ENCODE results near the gene DZIP1.

DZIP1 gene

DNA sequence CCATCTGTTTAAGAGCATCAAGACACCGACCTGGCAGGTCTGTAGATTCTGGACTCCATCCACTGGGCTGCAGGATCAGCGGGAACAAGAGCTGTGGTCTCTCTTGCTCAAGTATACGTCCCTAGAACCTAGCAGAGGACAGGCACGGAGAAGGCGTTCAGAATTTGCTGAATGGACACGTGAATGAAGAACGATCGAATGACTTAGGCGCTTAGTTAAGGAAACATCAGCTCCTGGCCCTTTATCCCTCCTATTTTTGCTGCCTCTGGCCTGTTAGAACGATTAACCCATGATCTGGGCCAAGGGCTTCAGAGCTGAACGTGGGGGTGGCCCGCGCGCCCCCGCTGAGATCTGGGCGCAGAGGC, 953 bp downstream of the DZIP1 start:
- peak; percentile 68 for DNase-seq

DNA sequence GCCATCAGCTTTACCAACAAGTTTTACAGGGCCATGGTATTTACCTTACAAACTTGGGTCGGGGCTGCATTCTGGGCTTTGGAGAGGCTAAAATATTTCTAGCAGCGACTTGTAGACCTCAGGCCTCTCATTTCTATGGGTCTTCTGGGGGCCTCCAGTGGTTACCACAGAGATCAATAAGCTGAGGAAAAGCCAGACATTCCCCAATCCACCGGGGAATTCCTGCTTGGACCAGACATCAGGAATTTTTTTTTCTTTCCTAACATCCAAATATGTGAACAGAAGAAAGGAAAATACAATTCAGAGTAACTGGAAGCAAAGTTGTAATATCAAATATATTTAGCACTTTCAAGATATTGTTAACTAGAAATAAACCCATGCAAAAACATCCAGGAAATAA, 1.5 kb downstream of the DZIP1 start:
- no peak for DNase-seq

DNA sequence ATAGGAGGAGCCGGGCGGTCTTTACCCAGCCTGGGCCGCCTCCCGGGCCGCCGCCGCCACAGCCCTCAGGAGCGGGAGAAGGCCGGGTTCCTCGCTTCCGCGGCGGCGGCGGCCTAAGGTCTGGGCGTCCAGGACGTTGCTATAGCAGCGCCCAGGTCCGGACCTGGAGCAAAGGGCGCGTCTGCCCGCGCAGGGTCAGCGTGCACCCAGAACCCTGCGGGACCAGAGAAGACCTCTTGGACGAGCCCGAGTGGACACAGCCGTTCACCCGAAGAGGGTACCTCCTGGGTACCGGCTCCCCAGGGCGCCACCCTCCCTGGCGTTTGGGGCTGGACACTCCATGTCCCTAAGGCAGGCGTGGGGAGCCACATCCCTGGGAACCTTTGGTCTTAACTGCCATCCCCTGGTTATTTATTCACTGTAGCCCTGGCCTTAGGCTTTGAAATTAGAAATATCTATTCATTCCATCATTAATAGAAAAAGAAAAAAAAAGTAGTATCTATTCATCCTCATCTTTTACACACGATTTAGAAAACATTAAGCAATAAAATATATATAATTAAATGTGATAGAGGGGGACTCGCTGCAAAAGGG, 2.4 kb downstream of the DZIP1 start:
- peak; percentile 86 for DNase-seq

DNA sequence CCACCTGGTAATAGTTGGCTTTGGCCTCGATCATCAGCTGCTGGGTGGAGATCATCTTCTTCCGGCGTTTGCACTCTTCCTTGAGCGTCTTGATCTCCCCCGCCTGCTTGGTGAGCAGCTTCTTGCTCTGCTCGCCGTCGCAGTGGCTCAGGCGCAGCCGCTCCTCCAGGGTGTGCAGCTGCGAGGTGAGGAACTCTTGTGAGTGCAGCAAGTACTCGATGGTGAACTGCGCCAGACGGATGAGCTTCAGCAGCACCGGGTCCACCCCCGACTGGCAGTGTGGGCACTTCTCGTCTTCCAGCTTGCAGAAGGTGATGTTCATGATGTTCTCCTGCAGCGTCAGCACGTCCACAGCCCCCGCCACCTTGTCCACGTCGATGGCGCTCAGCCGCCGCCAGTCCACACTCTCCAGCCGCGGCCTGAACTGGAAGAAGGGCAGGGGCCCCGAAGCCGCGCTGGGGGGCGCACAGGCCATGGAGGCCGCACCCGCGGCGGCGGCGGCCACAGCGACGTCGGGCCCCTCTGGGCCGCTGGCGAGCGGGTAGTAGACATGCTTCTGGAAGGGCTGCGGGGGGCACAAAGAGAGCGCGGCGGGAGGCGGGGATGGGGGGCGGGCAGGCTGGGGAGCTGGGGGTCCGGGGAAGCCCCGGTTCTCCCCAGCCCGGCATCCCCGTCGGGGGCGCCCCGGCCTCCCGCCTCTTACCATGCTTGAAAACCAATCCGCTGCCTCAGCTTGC, 3.0 kb downstream of the DZIP1 start:
- peak; percentile 67 for DNase-seq

DNA sequence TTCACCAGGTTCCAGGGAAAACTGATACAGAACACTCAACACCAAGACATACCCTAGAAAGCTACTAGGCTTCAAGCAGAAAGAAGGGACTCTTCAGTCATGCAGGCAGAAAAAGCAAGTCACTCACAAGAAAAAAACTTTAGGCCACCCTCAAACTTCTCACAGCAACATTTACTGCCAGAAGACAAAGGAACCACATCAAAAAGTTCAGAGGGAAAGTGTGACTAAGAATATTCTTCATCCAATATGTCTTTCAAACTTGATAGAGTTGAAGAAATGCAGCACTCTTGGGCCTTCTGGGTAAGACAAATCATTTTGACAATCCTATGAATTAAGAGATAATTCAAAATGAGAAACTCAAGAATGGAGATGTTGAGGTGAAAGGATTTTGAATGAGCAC, 7.7 kb downstream of the DZIP1 start:
- no peak for DNase-seq

DNA sequence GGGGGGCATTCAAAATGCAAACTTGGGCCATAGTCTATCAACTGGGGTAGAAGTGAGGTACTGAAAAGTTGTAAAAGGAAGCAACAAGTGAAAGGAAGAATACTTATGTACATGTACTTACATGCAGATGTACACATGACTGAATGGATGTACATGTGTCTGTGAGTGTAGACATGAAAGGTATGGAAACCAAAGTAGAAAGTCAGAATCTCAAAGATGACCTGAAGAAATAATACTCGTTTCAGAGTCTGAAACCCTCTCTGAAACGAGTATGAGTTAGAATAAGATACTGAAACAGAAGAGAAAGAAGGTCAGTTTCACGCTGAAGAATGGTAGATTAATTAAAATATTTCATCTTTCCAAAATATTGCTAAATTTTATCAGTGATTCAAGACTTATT, 13.9 kb downstream of the DZIP1 start:
- DNase-seq = no peak

DNA sequence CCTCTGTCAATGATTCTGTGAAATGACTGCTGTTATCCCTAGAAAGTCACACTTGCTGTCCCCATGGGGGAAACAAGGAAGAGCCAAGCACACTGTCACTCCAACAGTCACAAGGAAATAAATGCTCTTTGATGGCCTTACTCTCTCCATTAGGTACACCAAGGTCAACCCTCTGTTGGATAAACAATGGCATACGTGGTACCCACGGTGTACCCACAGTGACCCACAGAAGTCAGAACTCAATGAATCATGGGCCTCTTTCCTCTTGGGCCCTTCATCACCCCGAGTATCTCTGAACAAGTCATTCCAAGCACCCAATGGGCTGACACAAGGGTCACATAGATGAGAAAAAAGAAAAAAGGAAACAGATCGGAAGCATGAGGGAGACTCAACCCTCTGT, 15.4 kb downstream of the DZIP1 start:
- no peak for DNase-seq

DNA sequence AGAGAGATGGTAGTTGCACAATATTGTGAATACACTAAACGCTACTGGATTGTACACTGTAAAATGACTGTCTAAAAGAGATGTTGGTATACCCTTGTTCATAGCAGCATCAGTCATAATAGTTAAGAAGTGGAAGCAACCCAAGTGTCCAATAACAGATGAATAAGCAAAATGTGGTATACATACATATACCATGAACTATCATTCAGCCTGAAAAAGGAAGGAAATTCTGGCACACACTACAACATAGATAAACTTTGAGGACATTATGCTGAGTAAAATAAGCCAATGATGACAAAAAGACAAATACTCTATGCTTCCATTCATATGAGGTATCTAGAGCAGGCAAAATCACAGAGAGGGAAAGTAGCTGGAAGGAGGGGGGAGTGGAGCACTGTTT, 16.0 kb downstream of the DZIP1 start:
- DNase-seq = no peak

DNA sequence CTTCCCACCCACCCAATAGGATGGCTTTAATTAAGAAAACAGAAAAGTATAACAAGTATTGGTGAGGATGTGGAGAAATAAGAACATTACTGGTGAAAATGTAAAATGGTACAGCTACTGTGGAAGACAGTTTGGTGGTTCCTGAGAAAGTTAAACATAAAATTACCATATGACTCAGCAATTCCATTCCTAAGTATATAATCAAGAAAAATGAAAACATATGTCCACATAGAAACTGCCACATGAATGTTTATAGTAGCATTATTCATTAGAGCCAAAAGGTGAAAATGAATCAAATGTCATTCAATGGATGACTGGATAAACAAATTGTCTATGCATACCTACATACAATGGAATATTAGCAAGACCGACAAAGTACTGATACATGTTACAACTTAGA, 16.9 kb downstream of the DZIP1 start:
- DNase-seq = no peak

DNA sequence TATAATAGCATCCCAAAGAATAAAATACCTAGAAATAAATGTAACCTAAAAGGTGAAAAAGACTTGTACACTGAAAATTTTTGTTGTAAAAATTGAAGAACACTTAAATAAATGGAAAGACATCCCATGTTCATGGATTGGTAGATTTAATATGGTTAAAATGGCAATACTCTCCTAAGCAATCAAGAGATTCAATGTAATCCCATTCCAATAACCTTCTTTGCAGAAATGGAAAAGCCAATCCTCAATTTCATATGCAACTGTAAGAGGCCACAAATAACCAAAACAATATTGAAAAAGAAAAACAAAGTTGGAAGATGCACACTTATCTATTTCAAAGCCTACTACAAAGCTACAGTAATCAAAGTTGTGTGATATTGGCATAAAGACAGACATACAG, 17.7 kb downstream of the DZIP1 start:
- DNase-seq = no peak

DNA sequence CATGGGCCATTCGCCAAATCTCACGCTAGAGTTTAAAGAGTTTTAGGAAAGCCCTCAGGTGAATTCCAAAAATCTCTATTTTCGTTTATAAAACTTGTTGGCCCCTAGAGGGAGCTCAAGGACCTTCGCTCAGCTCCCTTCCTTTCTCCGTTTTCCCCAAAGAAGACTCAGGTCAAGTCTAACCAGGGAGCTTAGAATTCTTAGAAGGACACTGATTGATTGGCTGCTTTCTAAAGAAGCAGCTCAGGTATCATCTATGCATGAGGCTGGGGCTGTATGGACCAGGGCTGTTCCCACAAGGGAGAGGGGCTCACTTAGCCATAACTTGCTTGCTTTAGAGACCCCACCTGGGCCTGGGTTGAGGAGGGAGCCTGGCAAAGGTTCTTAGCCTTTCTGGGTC, 20.5 kb downstream of the DZIP1 start:
- no peak for DNase-seq

DNA sequence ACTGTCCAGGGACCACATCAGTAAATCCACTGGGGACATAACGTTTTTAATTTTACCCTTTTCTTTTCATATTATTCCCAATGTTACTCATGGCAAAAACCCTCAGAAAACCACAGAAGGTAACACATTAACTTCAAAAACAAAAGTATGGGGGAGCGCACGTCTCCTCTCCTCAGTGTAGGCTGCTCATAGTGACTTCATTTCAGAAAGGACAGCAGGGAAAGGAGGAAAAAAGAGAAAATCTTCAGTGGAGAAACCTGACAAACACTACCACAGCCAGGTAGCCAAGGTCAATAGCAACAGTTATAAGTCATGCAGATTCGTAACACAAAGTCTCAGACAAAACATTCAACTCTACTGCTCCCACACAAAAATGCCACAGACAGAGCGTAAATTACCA, 21.4 kb downstream of the DZIP1 start:
- DNase-seq = no peak

DNA sequence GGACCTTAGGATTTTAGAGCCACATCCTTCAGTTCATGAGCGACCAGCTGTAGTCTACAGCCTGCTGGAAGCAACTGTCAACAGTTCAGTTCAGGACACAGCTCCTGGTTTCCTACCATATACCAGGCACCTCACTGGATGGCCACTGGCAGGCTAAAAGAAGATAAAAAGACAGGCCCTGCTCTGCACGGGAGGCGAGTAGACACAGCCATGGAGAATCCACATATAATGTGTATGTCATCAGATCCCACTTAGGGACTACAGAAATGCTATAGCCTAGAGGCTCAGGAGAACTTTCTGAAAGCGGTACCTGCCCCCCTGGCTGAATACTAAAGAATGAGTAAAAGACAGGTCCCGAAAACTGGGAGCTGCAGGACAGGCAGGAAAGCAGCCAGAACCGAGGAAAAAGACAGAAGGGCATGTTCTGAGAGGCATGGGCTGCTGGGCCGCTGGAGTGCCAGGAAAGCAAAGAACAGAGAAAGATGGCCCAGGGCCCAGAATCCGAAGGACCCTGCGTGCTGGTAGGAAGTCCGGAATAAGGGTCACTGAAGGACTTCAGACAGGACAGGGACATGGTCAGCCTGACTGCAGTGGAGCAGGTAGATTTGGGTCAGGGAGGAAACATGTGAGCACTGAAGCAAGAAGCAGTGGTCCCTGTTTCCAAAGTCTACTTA, 23.5 kb downstream of the DZIP1 start:
- no peak for DNase-seq

DNA sequence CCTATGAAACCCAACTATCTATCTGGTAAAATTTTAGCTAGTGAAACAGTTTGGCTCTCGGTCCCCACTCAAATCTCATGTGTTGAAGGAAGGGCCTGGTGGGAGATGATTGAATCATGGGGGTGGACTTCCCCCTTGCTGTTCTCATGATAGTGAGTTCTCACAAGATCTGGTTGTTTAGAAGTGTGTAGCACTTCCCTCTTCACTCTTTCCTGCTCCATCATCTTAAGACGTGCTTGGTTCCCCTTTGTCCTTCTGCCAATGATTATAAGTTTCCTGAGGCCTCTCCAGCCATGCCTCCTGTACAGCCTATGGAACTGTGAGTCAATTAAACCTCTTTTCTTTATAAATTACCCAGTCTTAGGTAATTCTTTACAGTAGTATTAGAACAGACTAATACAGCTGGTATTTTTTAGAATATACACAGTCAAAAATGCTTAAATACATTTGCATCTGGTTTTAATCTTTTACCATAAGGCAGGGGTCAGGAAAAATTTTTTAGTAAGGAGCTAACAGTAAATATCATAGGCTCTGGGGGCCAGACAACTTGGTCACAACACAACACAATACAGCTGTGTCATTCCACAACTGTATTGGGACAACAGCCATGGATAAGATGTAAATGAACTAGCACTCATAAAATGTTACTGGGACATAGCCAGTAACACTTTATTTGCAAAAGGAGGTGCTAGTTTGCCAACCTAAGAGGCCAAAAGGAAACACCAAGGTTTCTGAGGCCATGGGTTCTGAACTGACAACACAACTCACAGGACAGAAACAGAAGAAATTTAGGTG, 24.3 kb downstream of the DZIP1 start:
- DNase-seq = no peak

DNA sequence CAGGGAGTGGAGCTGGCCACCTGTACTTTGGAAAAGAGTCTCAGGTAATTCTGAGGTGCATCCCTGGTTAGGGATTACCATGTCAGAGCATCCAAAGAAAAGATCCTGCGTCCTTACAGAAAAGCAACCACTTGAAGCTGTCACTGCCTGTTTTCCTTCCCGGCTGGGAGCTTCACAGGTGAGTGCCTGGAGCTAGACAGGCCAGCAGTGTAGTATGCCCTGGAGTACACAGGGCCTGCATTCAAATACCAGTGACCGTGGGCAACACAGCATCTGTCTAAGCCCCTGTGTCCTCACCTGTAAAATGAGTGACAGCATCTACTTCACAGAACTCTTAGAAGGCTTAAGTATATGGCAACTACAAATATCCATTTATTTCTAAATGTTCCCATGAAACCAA, 29.0 kb downstream of the DZIP1 start:
- no peak for DNase-seq

DNA sequence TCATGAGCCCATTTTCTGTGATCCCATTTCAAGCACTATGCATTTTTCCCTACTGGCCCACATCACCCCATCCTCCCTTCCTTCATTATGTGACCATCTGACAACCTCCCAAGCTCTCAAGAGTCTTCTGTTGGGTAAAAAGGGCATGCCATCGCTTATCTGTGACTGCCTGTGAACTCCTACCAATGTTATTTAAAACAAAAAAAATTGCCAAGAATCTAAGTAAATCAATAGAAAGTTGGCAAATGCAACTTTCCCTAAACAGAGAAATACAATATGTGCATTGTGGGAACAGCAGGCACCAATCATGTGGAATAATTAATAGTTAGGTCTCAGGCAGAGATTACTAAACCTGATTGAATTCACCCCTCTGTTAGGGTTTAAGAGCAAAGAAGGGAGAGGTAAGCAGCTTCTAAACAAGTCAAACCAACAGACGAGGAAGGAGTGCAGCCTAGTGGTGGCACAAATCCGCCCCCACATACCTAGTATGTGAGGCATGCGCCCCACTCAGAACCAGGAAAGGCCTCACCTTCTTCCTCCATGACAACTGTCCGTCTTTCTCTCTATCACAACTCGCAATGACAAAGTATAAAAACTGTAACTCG, 29.8 kb downstream of the DZIP1 start:
- no peak for DNase-seq

DNA sequence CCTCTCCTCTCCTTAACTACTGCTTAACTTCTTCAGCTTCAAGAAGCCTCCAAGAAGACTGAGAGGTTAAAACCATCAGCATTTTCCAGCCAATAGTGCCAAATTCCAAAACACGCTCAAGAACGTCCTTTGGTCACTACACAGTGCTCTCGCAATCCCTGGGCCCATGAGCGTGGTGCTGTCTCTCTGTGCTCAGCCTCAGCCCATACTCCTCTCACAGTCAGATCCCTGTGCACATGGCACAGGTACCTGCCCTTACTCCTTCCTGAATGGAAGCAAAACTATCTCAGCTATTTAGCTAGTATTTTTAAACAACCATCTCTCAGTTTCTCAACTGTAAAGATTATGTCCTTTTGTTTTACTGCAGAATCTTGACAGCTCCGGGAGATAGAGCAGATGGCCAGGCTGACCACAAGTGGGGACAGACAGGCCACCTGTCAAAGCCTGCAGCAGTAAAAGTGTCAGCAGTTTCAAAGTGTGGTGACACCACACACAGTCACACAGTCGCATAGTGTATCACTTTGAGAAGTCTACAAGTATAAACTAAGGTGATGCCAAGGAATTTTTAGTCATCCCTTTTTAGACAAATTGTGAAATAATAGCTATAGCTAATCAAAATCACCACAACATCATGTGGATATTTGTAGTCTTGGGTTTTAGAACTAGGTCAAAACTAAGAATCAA, 35.7 kb downstream of the DZIP1 start:
- DNase-seq = no peak

DNA sequence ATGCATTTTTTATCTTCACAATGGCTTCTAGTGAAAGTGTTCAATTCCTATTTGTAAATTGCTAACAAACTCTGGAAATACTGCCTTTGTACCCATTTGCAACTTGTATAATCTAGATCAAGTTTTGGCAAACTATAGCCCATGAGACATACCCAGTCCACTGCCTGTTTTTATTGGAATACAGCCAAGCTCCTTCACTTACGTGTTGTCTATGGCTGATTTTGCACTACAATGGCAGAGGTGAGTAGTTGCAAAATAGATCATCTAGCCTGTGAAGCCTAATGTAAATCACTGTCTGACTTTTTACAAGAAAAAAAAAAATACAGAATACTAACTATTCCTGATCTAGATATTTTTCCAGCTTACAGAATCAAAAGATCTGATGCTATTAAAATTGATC, 37.1 kb downstream of the DZIP1 start:
- no peak for DNase-seq

DNA sequence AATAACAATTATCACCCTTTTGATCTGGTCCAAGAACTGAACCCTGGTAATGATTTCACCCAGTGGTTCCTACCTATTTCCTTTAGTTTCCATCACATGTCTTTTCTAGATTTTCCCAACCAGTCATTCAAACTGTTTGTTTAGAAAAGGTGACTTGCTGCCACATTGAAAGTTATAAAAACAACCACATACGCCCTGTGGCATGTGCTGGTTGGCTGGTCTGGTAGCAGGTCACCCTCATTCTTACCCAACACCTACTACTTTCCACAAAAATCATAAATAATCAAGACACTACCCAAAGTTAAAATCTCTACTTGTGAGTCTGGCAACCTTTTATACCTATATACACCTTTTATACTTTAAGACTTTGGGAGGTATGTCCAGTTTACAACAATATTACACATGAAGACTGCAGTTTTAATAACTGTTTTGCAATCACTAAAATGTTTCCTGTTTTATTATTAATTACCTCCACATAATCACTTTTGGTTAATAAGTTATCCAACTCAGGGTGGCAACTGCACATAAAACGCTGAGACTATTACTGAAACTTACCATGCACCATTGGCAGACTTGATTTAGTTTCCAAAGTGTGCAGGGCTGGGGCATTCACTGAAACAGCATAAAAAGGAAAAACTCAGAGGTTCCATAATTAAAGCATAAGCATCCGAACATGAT, 38.9 kb downstream of the DZIP1 start:
- DNase-seq = no peak

DNA sequence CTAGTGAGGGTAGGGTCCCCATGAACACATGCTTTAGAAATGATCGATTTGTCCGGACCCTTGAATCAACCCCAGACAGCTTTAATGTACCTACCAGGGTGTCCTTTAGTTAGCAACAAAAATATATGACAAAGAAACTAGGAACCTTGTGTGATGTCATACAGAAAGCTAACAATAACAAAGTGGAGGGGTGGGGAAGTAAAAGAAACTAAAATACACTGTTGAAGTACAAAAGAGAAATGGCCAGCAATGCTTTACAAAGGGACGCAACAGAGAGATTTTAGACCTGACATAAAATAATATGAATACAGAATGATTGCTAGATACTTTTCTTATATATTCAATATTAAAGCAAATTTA, 40.0 kb downstream of the DZIP1 start:
- DNase-seq = no peak

DNA sequence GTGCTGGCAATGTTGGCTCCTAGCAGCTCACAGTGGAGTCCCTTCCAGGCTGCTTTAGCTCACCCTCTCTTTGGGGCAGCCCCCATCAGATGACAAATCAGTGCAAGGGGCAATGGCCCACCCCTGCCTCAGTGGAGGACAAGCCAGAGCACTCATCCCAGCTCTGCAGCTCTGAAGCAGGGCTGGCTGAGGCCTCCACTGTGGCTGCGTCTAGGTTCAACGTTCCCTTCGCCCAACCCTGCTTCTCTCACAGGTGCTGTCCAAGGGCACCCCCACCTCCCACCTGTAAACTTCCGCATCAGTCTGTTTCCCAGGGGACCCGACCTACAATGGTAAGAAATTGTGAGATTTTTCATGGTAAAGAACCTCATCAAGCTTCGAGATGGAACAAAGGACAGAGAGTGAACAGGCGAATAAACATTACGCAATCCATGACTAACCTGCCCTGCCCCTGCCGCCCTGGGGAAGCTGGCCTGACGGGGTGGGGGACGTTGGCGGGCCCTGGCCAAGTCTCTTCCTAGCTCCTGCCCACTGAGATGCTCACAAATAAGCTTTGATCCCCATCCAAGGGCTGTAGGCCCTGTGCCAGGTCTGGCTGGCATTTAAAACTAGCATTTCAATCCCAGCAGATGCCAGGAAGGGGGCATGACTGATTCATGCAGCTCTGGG, 40.5 kb downstream of the DZIP1 start:
- DNase-seq = no peak

DNA sequence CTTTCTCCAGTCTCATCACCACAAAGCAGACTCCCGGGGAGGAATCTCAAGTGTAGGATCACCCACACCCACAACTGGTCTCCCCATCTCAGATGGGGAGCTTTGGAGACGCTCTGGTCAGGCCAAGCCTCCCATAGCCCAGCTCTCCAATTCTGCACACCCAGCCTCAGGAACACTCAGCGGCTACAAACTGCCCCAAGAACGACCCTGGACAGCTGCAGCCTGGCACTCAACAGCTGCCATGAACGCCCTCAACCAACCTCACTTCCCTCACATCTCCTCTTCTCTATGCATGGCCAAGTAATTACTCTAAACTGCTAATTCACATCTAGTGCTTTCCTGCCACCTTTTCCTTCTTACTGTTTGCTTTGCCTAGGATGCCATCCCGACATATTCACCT, 42.6 kb downstream of the DZIP1 start:
- DNase-seq = no peak

All from islet precursor cell (in vitro differentiated cells).